ENCODE data around the gene RSRC1. TPM values are rescaled to one million over a fixed set of nuclear protein-coding genes. Genes with fewer than 3 reads are reported as not detected.

Gene RSRC1
- total RNA-seq, 1 experiment from 2014 or later: 37.9 TPM

GRCh38 chr3:158368271-158368670 is 258.4 kb downstream of the RSRC1 start:
- Histone ChIP-seq H3K79me1 (ENCODE audit: insufficient read depth, low read depth, low read length, poor library complexity, severe bottlenecking) (no peaks in the 10 kb centered on the region), H4K91ac (ENCODE audit: insufficient read length, low read depth, low read length) (no peak overlapping the region), H2BK120ac (ENCODE audit: low read depth, low read length, poor library complexity, severe bottlenecking) (no peak overlapping the region), H3K56ac (ENCODE audit: insufficient read length, low read depth, low read length) (no peak overlapping the region), H3K9ac (ENCODE audit: extremely low read depth, insufficient read length, low read length) (no peak overlapping the region), H4K20me1 (ENCODE audit: control insufficient read depth, insufficient read depth, insufficient read length) (no peaks in the 10 kb centered on the region), H4K8ac (replicated peaks; ENCODE audit: insufficient read length, low read depth, low read length) (no peak overlapping the region), H3K4me1 (ENCODE audit: insufficient read depth, low read length) (no peaks in the 10 kb centered on the region), H3K4me2 (ENCODE audit: insufficient read depth, insufficient read length, low read length) (no peak overlapping the region), H4K5ac (ENCODE audit: insufficient read length, low read depth, low read length) (no peak overlapping the region), H3K9me3 (ENCODE audit: control insufficient read depth, low read depth, low read length) (no peaks in the 10 kb centered on the region), H3K18ac (ENCODE audit: insufficient read length, low read depth, low read length) (no peak overlapping the region), H2BK15ac (ENCODE audit: low read depth, low read length) (no peak overlapping the region), H3K23ac (ENCODE audit: insufficient read length, low read depth, low read length) (no peak overlapping the region), H2AK5ac (ENCODE audit: insufficient read length, low read length) (no peak overlapping the region), H2BK12ac (ENCODE audit: insufficient read length, low read depth, low read length) (no peak overlapping the region), H3K14ac (ENCODE audit: insufficient read depth, low read length) (no peak overlapping the region), H2BK5ac (ENCODE audit: insufficient read length, low read length) (no peak overlapping the region), H2BK20ac (ENCODE audit: low read depth, low read length, poor library complexity, severe bottlenecking) (no peak overlapping the region), H2AFZ (ENCODE audit: low read length) (no peak overlapping the region), H3K27me3 (ENCODE audit: insufficient read depth, low read length) (no peaks in the 10 kb centered on the region), H3K27ac (ENCODE audit: insufficient read length, low read depth, low read length) (no peak overlapping the region), H3K4ac (ENCODE audit: low read depth, low read length) (no peak overlapping the region), H3T11ph (ENCODE audit: low read length) (no peak overlapping the region), H3K79me2 (ENCODE audit: insufficient read depth, low read length) (no peaks in the 10 kb centered on the region), H3K23me2 (ENCODE audit: insufficient read length, low read depth, low read length, poor library complexity, severe bottlenecking) (no peaks in the 10 kb centered on the region)
- peaks cover 0 to 2% of the 10 kb centered on the region in 2 experiments; a peak in 2 of 5 replicates for H3K9me3 Mint-ChIP-seq
- WGBS (ENCODE audit: extremely low coverage, insufficient read length, low lambda C conversion rate): no CpG with 5 or more reads among the region's 2 CpGs
- TF ChIP-seq, protein P1, sequence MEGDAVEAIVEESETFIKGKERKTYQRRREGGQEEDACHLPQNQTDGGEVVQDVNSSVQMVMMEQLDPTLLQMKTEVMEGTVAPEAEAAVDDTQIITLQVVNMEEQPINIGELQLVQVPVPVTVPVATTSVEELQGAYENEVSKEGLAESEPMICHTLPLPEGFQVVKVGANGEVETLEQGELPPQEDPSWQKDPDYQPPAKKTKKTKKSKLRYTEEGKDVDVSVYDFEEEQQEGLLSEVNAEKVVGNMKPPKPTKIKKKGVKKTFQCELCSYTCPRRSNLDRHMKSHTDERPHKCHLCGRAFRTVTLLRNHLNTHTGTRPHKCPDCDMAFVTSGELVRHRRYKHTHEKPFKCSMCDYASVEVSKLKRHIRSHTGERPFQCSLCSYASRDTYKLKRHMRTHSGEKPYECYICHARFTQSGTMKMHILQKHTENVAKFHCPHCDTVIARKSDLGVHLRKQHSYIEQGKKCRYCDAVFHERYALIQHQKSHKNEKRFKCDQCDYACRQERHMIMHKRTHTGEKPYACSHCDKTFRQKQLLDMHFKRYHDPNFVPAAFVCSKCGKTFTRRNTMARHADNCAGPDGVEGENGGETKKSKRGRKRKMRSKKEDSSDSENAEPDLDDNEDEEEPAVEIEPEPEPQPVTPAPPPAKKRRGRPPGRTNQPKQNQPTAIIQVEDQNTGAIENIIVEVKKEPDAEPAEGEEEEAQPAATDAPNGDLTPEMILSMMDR (conservative IDR thresholded peaks at IDR 0.05): no peak
- DNase-seq: no peak
- no peaks in the 10 kb centered on the region for H3K27me3 Mint-ChIP-seq (ENCODE audit: low read depth)
- H3K4me1 Mint-ChIP-seq: peaks cover 0 to 4% of the 10 kb centered on the region in 2 experiments; a peak in 2 of 4 replicates
- no peaks in the 10 kb centered on the region for H3K36me3 Mint-ChIP-seq (ENCODE audit: insufficient read depth in 1 of 3, low read depth in 3 of 3)
- H3K4me3 Mint-ChIP-seq: no peak overlapping the region
- H3K27ac Mint-ChIP-seq: peak overlapping the region in 1 of 3 experiments; percentile 70; a peak in 3 of 7 replicates
